HUES6 (cell line): ENCODE measurements around the gene EIF4G1.
A peak's percentile ranks its signal among the peaks of the same experiment; 100 is the strongest.

Source experiments
- H3K27ac ChIP-seq: 2 replicates; pipeline ENCODE4 v1.7.0; 2013; ENCODE audit warnings: low read depth, mild to moderate bottlenecking, low read length, inconsistent platforms
- H3K27me3 ChIP-seq: 2 replicates; pipeline ENCODE4 v1.6.1; 2013; ENCODE audit warnings: low read length; ENCODE audit not compliant: control insufficient read depth, insufficient read depth
- H3K36me3 ChIP-seq: 2 replicates; pipeline ENCODE4 v1.6.1; 2013; ENCODE audit warnings: low read length; ENCODE audit not compliant: control insufficient read depth, insufficient read depth
- H3K4me1 ChIP-seq: 2 replicates; pipeline ENCODE4 v1.6.1; 2013; ENCODE audit warnings: low read length; ENCODE audit not compliant: control insufficient read depth, insufficient read depth
- H3K4me3 ChIP-seq: 2 replicates; pipeline ENCODE4 v1.5.1; 2013; ENCODE audit warnings: low read depth, low read length
- H3K9ac ChIP-seq: one replicate; pipeline ENCODE4 v1.6.1; 2013; ENCODE audit warnings: mild to moderate bottlenecking, low read length
- H3K9me3 ChIP-seq: 2 replicates; pipeline ENCODE4 v1.6.1; 2013; ENCODE audit warnings: low read depth, low read length; ENCODE audit not compliant: control insufficient read depth, insufficient read depth

Gene EIF4G1

GRCh38 chr3:184360070-184360928 is 45.9 kb downstream of the EIF4G1 start:
- no peak overlapping the region for H3K27ac ChIP-seq
- H3K36me3 ChIP-seq, result peaks cover 41% of the 10 kb centered on the region
- peaks cover 14% of the 10 kb centered on the region for H3K27me3 ChIP-seq
- H3K9me3 ChIP-seq, result no peaks in the 10 kb centered on the region
- peaks cover 20% of the 10 kb centered on the region for H3K4me1 ChIP-seq
- H3K9ac ChIP-seq, result peak overlapping the region; percentile 74
- H3K4me3 ChIP-seq, result peak overlapping the region; percentile 71

GRCh38 chr3:184360929-184361531 is 46.6 kb downstream of the EIF4G1 start:
- Histone ChIP-seq H3K27ac (no peak overlapping the region), H3K27me3 (peaks cover 14% of the 10 kb centered on the region), H3K36me3 (peaks cover 38% of the 10 kb centered on the region), H3K4me3 (peak overlapping the region; percentile 71), H3K4me1 (peaks cover 20% of the 10 kb centered on the region), H3K9me3 (no peaks in the 10 kb centered on the region), H3K9ac (peak overlapping the region; percentile 74)

- Histone ChIP-seq H3K36me3 (peaks cover 38% of the 10 kb centered on the region), H3K9ac (peak within 1 kb of the TSS; percentile 75), H3K27ac (peak within 1 kb of the TSS; percentile 36; the same call in 1 of the 2 replicates), H3K27me3 (peaks cover 14% of the 10 kb centered on the region), H3K4me1 (peaks cover 20% of the 10 kb centered on the region), H3K4me3 (peak within 1 kb of the TSS; percentile 71), H3K9me3 (no peaks in the 10 kb centered on the region)
Observed at GRCh38 chr3:184361532-184361931, 47.1 kb downstream of the EIF4G1 start, which contains the start of the genes CLCN2 and POLR2H. TSS of gene CLCN2 (minus strand) at chr3:184361605. CDS start at chr3:184361479, 126 bp downstream. TSS of gene POLR2H (plus strand) at chr3:184361710. CDS start at chr3:184363493, 1,783 bp downstream.

DNA sequence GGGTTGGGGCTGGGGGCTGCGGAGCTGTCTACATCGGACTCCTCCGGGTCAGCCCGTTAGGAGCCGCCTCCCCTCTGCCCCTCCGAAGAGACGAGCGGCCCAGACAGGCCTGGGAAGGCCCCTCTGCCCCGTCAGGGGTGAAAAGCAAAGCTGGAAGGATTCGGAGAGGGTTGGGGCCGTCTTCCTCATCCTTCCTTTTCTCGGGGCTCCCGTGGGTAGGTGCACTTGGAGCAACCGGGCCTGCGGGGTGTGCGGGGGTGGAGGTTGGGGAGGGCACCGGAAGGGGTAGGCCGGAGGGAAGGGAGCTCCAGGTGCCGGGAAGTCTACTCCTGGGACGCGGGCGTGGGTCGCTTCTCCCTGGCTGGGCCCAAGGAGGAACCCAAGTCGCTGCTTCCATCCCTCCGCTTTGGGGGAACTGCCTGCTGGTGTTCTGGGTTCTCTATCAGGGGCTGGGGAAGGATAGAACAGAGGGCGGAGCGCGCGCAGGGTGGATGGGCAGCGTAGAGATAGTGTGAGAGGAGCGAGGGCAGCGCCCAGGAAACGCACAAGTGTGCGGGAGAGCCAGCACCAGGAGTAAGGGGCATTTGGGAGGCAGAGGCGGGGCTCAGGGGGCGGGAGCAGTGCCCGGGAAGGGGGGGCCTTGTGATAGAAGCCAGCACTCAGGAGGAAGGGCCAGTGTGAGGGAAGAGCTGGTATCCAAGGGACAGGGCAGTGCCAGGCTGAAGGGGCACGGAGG is 47.7 kb downstream of the EIF4G1 start:
- Histone ChIP-seq H3K27me3 (peaks cover 14% of the 10 kb centered on the region), H3K9ac (peak overlapping the region; percentile 75), H3K9me3 (no peaks in the 10 kb centered on the region), H3K27ac (peak overlapping the region; percentile 36; the same call in 1 of the 2 replicates), H3K4me1 (peaks cover 20% of the 10 kb centered on the region), H3K4me3 (peak overlapping the region; percentile 71), H3K36me3 (peaks cover 38% of the 10 kb centered on the region)

DNA sequence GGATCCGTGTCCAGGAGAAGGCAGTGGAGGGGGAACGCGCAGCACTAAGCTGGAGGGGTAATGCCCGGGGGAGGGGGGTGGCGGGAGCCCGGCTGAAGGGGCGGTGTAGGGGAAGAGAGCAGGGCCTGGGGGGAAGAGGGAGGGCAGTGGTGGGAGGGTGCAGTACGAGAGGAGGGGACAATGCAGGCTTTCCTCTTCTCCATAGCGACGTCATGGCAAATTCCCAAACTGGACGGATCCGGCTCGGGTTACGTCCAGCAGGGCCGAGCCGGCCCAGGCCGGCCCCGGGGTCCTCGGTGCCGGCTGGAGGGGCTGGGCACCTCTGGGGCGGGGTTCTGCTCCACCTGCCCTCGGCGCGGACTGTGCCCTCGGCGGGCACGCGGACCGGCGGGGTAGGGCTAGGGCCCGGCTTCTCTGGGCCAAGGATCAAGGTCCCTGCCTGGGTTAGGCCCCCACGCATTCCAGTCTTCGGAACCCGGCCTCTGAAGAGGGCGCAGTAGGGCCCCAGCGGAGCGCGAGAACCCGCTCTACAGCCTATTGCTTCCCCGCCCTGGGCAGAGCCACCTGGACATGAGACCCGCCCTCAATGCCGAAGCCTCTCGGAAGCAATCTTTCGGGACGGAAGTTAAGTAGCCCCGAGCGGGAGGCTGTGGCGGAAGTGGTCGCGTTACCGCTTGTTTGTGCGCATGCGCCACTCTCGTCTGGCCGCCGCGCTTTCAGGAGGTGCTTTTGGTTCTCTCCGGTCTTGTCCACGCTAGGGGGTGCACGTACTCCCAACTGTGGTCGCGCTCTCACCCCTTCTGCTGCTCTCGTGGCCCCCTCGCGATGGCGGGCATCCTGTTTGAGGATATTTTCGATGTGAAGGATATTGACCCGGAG is 48.5 kb downstream of the EIF4G1 start:
- Histone ChIP-seq H3K9ac (peak overlapping the region; percentile 75), H3K4me1 (peaks cover 20% of the 10 kb centered on the region), H3K4me3 (peak overlapping the region; percentile 71), H3K27ac (peak overlapping the region; percentile 85), H3K9me3 (no peaks in the 10 kb centered on the region), H3K36me3 (peaks cover 38% of the 10 kb centered on the region), H3K27me3 (peaks cover 14% of the 10 kb centered on the region)

DNA sequence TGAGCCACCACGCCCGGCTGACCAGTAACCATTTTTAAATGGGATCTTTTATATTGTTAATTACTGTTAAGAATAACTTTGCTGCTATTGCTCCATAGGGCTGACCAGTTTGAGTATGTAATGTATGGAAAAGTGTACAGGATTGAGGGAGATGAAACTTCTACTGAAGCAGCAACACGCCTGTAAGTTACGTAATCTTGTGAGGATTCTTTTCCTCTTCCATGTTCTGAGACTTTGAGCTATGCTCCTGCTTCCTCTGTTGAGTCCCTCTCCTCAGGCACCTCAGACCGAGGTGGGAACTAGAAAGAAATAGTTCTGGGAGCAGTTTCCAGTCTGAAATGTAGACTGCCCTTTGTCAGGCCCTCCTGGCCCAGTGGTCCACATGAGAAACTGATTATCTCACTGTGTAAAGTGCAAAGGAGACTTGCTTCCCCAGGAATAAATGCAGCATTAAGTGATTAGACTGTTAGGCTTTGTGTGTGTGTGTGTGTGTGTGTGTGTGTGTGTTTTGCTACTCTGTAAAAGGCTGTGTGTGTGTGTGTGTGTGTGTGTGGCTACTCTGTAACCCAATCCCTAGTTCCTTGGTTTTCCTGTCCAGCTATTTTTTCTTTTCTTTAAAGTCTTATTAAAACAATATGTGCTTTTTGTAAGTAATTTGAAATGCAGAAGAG is 52.3 kb downstream of the EIF4G1 start:
- no peaks in the 10 kb centered on the region for H3K27me3 ChIP-seq
- H3K4me1 ChIP-seq, result peaks cover 8% of the 10 kb centered on the region
- no peak overlapping the region for H3K9ac ChIP-seq
- no peaks in the 10 kb centered on the region for H3K9me3 ChIP-seq
- no peak overlapping the region for H3K4me3 ChIP-seq
- no peak overlapping the region for H3K27ac ChIP-seq
- H3K36me3 ChIP-seq, result peaks cover 45% of the 10 kb centered on the region

DNA sequence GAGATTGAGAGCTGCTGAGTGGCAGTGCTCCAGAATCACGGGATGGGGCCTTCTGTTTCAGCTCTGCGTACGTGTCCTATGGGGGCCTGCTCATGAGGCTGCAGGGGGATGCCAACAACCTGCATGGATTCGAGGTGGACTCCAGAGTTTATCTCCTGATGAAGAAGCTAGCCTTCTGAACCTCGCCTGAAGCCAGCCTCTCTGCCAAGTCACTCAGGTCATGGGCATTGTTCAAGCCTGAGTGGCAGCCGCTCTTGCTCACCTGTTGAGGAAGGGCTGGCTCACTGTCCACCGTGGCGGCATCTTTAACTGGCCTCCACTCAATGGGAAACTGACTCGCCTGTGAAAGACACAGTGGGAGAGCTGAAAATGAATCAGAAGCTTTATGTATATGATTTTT is 53.7 kb downstream of the EIF4G1 start:
- H3K27ac ChIP-seq, result no peak overlapping the region
- peaks cover 45% of the 10 kb centered on the region for H3K36me3 ChIP-seq
- H3K9me3 ChIP-seq, result no peaks in the 10 kb centered on the region
- H3K4me3 ChIP-seq, result no peak overlapping the region
- no peak overlapping the region for H3K9ac ChIP-seq
- H3K4me1 ChIP-seq, result peaks cover 10% of the 10 kb centered on the region
- H3K27me3 ChIP-seq, result 0 out of 2 replicates have a peak, but pooled peaks cover under 1% of the 10 kb centered on the region

DNA sequence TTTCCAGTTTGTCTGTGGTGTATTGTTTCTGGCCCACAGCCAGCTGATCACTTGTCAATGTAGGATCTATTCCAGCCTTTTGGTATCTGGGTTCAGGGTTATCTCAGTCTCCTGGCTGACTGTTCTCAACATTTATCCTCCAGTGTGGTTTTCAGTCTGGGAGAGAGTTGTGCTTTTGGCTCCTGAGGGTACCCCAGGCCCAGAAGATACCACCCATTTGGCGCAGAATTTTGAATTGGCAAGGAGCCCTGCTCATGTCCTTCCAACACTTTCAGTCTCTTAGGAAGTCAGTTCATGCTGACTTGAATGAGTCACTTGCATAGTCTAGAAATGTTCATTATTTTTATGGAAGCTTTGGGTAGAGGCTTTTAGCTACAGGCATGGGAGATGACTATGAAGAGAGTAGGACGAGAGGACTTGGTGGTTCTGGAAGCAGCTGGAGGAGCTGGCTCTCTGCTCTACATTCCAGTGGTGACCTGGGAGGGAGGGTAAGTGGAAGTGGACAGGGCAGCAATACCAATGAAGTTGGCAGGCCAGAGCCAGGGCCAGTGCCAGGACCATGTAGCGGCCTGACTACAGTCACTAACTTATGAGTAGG is 54.3 kb downstream of the EIF4G1 start:
- H3K4me3 ChIP-seq, result no peak overlapping the region
- peaks cover 45% of the 10 kb centered on the region for H3K36me3 ChIP-seq
- H3K9me3 ChIP-seq, result no peaks in the 10 kb centered on the region
- H3K27ac ChIP-seq, result no peak overlapping the region
- peaks cover 6% of the 10 kb centered on the region; the same call in 1 of the 2 replicates for H3K27me3 ChIP-seq
- peaks cover 10% of the 10 kb centered on the region for H3K4me1 ChIP-seq
- no peak overlapping the region for H3K9ac ChIP-seq

DNA sequence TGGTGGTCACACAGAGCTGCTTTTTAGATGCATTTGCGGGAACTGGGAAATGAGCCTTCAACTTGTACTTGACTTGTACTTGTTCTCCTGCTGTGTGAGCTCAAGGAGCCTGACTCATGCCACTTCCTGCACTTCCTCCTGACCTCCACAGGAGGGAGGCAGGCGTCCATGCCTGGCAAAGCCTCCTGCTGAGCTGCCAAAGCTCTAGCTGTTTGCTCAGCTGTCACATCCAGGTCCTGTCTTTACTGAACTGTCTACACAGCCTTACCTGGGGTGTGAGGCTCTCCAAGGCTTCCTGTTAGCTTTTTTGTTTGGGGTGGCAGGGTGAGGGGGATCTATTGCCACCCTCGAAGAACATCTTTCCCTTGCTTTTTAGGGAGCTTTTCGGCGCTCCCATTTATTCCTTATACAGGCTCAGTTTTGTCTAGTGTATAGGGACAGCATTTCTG is 57.2 kb downstream of the EIF4G1 start:
- no peak overlapping the region for H3K27ac ChIP-seq
- H3K4me3 ChIP-seq, result no peak overlapping the region
- peaks cover 27% of the 10 kb centered on the region for H3K36me3 ChIP-seq
- H3K9ac ChIP-seq, result no peak overlapping the region
- peaks cover 10% of the 10 kb centered on the region; the same call in 1 of the 2 replicates for H3K27me3 ChIP-seq
- H3K4me1 ChIP-seq, result peaks cover 21% of the 10 kb centered on the region
- H3K9me3 ChIP-seq, result no peaks in the 10 kb centered on the region
